ENCODE measurements around the gene SLC35B2.
A peak's percentile ranks its signal among the peaks of the same experiment; 100 is the strongest.

The SLC35B2 gene

GRCh38 chr6:44260451-44261297 lies 3.3 kb upstream of the SLC35B2 start:
- Histone ChIP-seq H3K9me3 (ENCODE audit: control insufficient read depth in 1 of 2, low read length in 2 of 2) (no peaks in the 10 kb centered on the region), H3K27me3 (ENCODE audit: control insufficient read depth in 1 of 2, insufficient read depth in 2 of 2, low read length in 2 of 2) (no peaks in the 10 kb centered on the region), H3K36me3 (ENCODE audit: control insufficient read depth in 1 of 2, insufficient read depth in 2 of 2, low read length in 2 of 2) (peaks cover 16 to 25% of the 10 kb centered on the region in 2 donors), H3K4me1 (ENCODE audit: control insufficient read depth in 1 of 2, insufficient read depth in 2 of 2, low read length in 2 of 2) (peaks cover 44 to 57% of the 10 kb centered on the region in 2 donors), H3K27ac (ENCODE audit: low read depth, low read length) (no peak overlapping the region), H3K9ac (ENCODE audit: low read depth in 1 of 2, low read length in 2 of 2) (no peak overlapping the region), H3K4me3 (ENCODE audit: low read depth in 1 of 2, low read length in 2 of 2) (no peak overlapping the region)

DNA sequence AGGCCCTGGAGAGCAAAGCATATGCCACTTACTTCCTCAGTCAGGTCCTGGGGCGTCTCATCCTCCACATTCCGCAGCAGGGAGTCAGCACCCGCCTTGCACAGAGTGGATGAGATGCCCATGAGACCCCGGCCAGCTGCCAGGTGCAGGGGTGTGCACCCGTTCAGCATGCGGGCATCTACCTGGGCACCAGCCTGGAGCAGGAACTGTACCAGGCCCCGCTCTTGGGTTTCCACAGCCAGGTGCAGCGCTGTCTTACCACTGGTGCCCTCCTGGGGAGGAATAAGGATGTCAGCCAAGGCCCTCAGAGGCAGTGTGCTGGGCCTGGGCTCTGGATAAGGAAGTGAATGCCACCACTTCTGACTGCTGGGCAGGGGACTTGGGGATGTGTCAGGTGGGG lies 2.7 kb upstream of the SLC35B2 start:
- Histone ChIP-seq H3K4me3 (ENCODE audit: low read depth in 1 of 2, low read length in 2 of 2) (no peak overlapping the region), H3K36me3 (ENCODE audit: control insufficient read depth in 1 of 2, insufficient read depth in 2 of 2, low read length in 2 of 2) (peaks cover 16 to 30% of the 10 kb centered on the region in 2 donors), H3K27ac (ENCODE audit: low read depth, low read length) (no peak overlapping the region), H3K9ac (ENCODE audit: low read depth in 1 of 2, low read length in 2 of 2) (no peak overlapping the region), H3K4me1 (ENCODE audit: control insufficient read depth in 1 of 2, insufficient read depth in 2 of 2, low read length in 2 of 2) (peaks cover 47 to 57% of the 10 kb centered on the region in 2 donors), H3K9me3 (ENCODE audit: control insufficient read depth in 1 of 2, low read length in 2 of 2) (no peaks in the 10 kb centered on the region), H3K27me3 (ENCODE audit: control insufficient read depth in 1 of 2, insufficient read depth in 2 of 2, low read length in 2 of 2) (no peaks in the 10 kb centered on the region)

DNA sequence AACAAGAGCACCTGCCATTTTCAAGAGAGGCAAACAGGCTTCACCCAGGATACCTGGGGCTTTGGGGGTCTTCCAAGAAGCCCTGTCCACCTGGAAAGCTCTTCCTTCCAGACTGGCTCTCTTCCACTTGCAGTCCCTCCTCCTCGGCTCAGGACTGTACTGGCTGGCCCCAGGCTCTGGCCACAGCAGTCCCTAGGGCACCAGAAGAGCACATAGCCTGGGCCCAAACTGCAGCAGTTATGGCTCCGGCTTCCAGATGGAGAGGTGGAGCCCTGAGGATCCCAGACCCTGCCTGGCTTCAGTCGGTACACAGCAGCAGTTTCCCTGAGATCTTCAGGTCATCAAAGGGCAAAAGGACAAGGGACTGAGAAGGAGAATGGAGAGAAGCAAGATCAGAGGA lies 1.6 kb upstream of the SLC35B2 start:
- H3K9me3 ChIP-seq (ENCODE audit: control insufficient read depth in 1 of 2, low read length in 2 of 2), result no peaks in the 10 kb centered on the region
- H3K4me3 ChIP-seq (ENCODE audit: low read depth in 1 of 2, low read length in 2 of 2), result no peak overlapping the region
- peaks cover 42 to 46% of the 10 kb centered on the region in 2 donors for H3K4me1 ChIP-seq (ENCODE audit: control insufficient read depth in 1 of 2, insufficient read depth in 2 of 2, low read length in 2 of 2)
- H3K27me3 ChIP-seq (ENCODE audit: control insufficient read depth in 1 of 2, insufficient read depth in 2 of 2, low read length in 2 of 2), result no peaks in the 10 kb centered on the region
- H3K9ac ChIP-seq (ENCODE audit: low read depth in 1 of 2, low read length in 2 of 2), result no peak overlapping the region
- no peak overlapping the region for H3K27ac ChIP-seq (ENCODE audit: low read depth, low read length)
- H3K36me3 ChIP-seq (ENCODE audit: control insufficient read depth in 1 of 2, insufficient read depth in 2 of 2, low read length in 2 of 2), result peaks cover 21 to 41% of the 10 kb centered on the region in 2 donors

GRCh38 chr6:44258325-44258863 lies 1.1 kb upstream of the SLC35B2 start:
- H3K9me3 ChIP-seq (ENCODE audit: control insufficient read depth in 1 of 2, low read length in 2 of 2), result no peaks in the 10 kb centered on the region
- H3K36me3 ChIP-seq (ENCODE audit: control insufficient read depth in 1 of 2, insufficient read depth in 2 of 2, low read length in 2 of 2), result peaks cover 21 to 46% of the 10 kb centered on the region in 2 donors
- no peak overlapping the region for H3K4me3 ChIP-seq (ENCODE audit: low read depth in 1 of 2, low read length in 2 of 2)
- H3K27me3 ChIP-seq (ENCODE audit: control insufficient read depth in 1 of 2, insufficient read depth in 2 of 2, low read length in 2 of 2), result no peaks in the 10 kb centered on the region
- peaks cover 36 to 41% of the 10 kb centered on the region in 2 donors for H3K4me1 ChIP-seq (ENCODE audit: control insufficient read depth in 1 of 2, insufficient read depth in 2 of 2, low read length in 2 of 2)
- H3K27ac ChIP-seq (ENCODE audit: low read depth, low read length), result no peak overlapping the region
- H3K9ac ChIP-seq (ENCODE audit: low read depth in 1 of 2, low read length in 2 of 2), result no peak overlapping the region

- Histone ChIP-seq H3K4me1 (ENCODE audit: control insufficient read depth in 1 of 2, insufficient read depth in 2 of 2, low read length in 2 of 2) (peaks cover 31 to 35% of the 10 kb centered on the region in 2 donors), H3K4me3 (ENCODE audit: low read depth in 1 of 2, low read length in 2 of 2) (peak overlapping the region; percentile 54 to 89), H3K36me3 (ENCODE audit: control insufficient read depth in 1 of 2, insufficient read depth in 2 of 2, low read length in 2 of 2) (peaks cover 26 to 52% of the 10 kb centered on the region in 2 donors), H3K9ac (ENCODE audit: low read depth in 1 of 2, low read length in 2 of 2) (peak overlapping the region; percentile 52 to 56), H3K9me3 (ENCODE audit: control insufficient read depth in 1 of 2, low read length in 2 of 2) (no peaks in the 10 kb centered on the region), H3K27ac (ENCODE audit: low read depth, low read length) (no peak overlapping the region), H3K27me3 (ENCODE audit: control insufficient read depth in 1 of 2, insufficient read depth in 2 of 2, low read length in 2 of 2) (no peaks in the 10 kb centered on the region)
These were observed 511 bp upstream of the SLC35B2 start for GRCh38 chr6:44257753-44258324.

GRCh38 chr6:44256775-44257024 lies 628 bp downstream of the SLC35B2 start:
- H3K27ac ChIP-seq (ENCODE audit: low read depth, low read length), result peak overlapping the region; percentile 60
- peak overlapping the region; percentile 79 to 88 for H3K9ac ChIP-seq (ENCODE audit: low read depth in 1 of 2, low read length in 2 of 2)
- no peaks in the 10 kb centered on the region for H3K27me3 ChIP-seq (ENCODE audit: control insufficient read depth in 1 of 2, insufficient read depth in 2 of 2, low read length in 2 of 2)
- H3K9me3 ChIP-seq (ENCODE audit: control insufficient read depth in 1 of 2, low read length in 2 of 2), result no peaks in the 10 kb centered on the region
- H3K36me3 ChIP-seq (ENCODE audit: control insufficient read depth in 1 of 2, insufficient read depth in 2 of 2, low read length in 2 of 2), result peaks cover 34 to 54% of the 10 kb centered on the region in 2 donors
- H3K4me1 ChIP-seq (ENCODE audit: control insufficient read depth in 1 of 2, insufficient read depth in 2 of 2, low read length in 2 of 2), result peaks cover 20 to 24% of the 10 kb centered on the region in 2 donors
- H3K4me3 ChIP-seq (ENCODE audit: low read depth in 1 of 2, low read length in 2 of 2), result peak overlapping the region; percentile 83 to 89

DNA sequence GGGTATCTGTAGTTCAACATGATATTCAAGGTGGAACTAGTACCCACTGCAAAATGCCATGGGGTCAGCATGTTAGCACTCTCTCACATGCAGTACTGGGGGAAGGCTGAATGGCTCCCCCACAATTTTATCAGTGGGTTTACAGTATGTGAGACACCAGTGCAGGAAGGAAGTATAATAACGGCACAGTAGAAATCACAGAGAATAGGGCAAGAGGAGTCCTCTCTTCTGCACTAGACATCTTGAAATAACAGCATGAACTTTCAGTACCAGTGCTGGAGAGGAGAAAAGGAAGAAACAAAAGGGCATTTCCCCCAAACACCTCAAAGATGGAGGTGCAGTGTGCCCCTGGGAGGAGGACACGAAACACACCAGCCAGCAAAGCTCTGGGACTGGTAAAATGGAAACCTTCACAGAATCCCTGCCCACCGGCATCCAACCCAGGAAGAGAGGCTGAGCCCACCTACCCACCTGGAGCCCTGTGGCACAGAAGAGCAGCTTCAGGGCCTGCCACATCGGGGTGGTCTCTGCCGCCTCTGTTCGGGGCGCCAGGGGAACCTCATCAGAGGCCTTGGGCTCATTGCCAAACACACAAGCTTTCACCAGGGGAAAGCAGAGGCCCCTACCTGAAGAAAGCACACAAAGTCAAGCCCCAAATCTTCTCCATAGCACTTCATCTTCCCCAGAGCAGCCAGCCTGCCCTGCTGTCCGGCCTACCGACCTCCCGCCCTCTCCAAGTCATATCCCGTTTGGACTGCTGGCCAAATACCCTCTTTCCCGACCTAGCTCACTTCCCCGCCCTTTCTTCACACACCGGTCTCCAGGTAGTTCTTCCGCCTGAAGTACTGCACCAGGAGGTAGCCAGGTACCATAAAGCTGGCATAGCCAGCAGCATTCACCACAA lies 1.2 kb downstream of the SLC35B2 start:
- Histone ChIP-seq H3K4me3 (ENCODE audit: low read depth in 1 of 2, low read length in 2 of 2) (peak overlapping the region; percentile 83 to 89), H3K27ac (ENCODE audit: low read depth, low read length) (peak overlapping the region; percentile 60), H3K4me1 (ENCODE audit: control insufficient read depth in 1 of 2, insufficient read depth in 2 of 2, low read length in 2 of 2) (peaks cover 20% of the 10 kb centered on the region in 2 donors), H3K9me3 (ENCODE audit: control insufficient read depth in 1 of 2, low read length in 2 of 2) (no peaks in the 10 kb centered on the region), H3K9ac (ENCODE audit: low read depth in 1 of 2, low read length in 2 of 2) (peak overlapping the region; percentile 79 to 88), H3K36me3 (ENCODE audit: control insufficient read depth in 1 of 2, insufficient read depth in 2 of 2, low read length in 2 of 2) (peaks cover 37 to 55% of the 10 kb centered on the region in 2 donors), H3K27me3 (ENCODE audit: control insufficient read depth in 1 of 2, insufficient read depth in 2 of 2, low read length in 2 of 2) (no peaks in the 10 kb centered on the region)

- no peak overlapping the region for H3K4me3 ChIP-seq (ENCODE audit: low read depth in 1 of 2, low read length in 2 of 2)
- no peak overlapping the region for H3K27ac ChIP-seq (ENCODE audit: low read depth, low read length)
- peaks cover 44 to 57% of the 10 kb centered on the region in 2 donors for H3K36me3 ChIP-seq (ENCODE audit: control insufficient read depth in 1 of 2, insufficient read depth in 2 of 2, low read length in 2 of 2)
- no peak overlapping the region for H3K9ac ChIP-seq (ENCODE audit: low read depth in 1 of 2, low read length in 2 of 2)
- H3K27me3 ChIP-seq (ENCODE audit: control insufficient read depth in 1 of 2, insufficient read depth in 2 of 2, low read length in 2 of 2), result no peaks in the 10 kb centered on the region
- H3K9me3 ChIP-seq (ENCODE audit: control insufficient read depth in 1 of 2, low read length in 2 of 2), result no peaks in the 10 kb centered on the region
- peaks cover 20% of the 10 kb centered on the region in 2 donors for H3K4me1 ChIP-seq (ENCODE audit: control insufficient read depth in 1 of 2, insufficient read depth in 2 of 2, low read length in 2 of 2)
These were observed 2.1 kb downstream of the SLC35B2 start for GRCh38 chr6:44255105-44255808.

DNA sequence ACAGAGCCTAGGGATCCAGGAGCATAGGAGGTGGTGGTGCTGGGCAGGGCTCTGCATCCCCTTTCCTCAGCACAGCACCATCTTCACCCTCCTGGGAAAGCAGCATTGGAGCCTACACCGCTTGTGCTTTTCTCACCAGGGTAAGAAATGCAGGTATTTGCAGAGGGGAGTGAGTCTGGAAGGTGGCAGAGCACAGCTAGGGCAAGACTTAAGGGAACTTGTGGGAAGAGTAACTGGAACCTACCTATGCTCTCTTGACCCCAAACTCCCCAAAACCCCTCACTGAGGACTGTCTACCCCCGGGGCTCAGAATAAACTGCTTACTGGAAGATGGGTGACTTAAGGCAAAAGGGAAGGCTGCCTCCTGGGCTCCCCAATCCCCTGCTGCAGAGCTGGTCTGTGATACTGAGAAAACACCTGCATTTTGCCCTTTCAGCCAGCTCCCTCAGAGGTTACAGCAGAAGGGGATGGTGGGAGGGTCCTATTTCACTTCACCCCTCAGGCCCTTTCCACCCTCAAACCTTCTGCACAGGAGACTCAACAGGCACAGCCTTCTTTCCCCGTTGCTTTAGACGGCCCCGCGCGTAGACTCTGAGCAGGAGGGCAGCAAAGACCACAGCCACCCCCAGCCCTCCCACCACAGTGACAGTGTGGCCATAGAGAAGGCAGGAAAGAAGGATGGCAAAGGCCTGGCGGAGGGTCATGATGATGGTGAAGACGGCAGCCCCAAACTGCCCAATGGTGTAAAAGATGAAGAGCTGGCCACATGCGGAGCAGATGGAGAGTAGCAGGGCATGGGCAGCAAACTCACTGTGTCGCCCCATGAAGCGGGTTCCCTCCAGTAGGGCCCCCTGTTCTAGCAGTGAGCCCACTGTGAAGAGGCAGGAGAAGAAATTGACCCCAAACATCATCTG lies 2.9 kb downstream of the SLC35B2 start:
- Histone ChIP-seq H3K9me3 (ENCODE audit: control insufficient read depth in 1 of 2, low read length in 2 of 2) (no peaks in the 10 kb centered on the region), H3K4me3 (ENCODE audit: low read depth in 1 of 2, low read length in 2 of 2) (no peak overlapping the region), H3K36me3 (ENCODE audit: control insufficient read depth in 1 of 2, insufficient read depth in 2 of 2, low read length in 2 of 2) (peaks cover 47 to 59% of the 10 kb centered on the region in 2 donors), H3K4me1 (ENCODE audit: control insufficient read depth in 1 of 2, insufficient read depth in 2 of 2, low read length in 2 of 2) (peaks cover 20 to 22% of the 10 kb centered on the region in 2 donors), H3K9ac (ENCODE audit: low read depth in 1 of 2, low read length in 2 of 2) (no peak overlapping the region), H3K27ac (ENCODE audit: low read depth, low read length) (no peak overlapping the region), H3K27me3 (ENCODE audit: control insufficient read depth in 1 of 2, insufficient read depth in 2 of 2, low read length in 2 of 2) (no peaks in the 10 kb centered on the region)

All from duodenal mucosa (tissue), 2 donors.